Liver (tissue), 9 donors: ENCODE data around the gene ARNT2. TPM values are rescaled to one million over a fixed set of nuclear protein-coding genes. Genes with fewer than 3 reads are reported as not detected.

Source experiments
- DNase-seq: peaks from one replicate; pipeline ENCODE4 v3.0.0-alpha.2; 2017; ENCODE audit warnings: low spot score
- H3K27ac ChIP-seq, 2 donors: one replicate each; pipeline ENCODE4 v1.7.0; 2013; ENCODE audit warnings: inconsistent platforms in 2 of 2, low read length in 2 of 2, control low read depth in 1 of 2, low read depth in 1 of 2, mild to moderate bottlenecking in 1 of 2
- H3K27me3 ChIP-seq, 4 donors: one replicate each; pipeline versions ENCODE4 v1.6.1 to v1.7.0; 2013; ENCODE audit warnings: low read length in 3 of 4, inconsistent platforms in 1 of 4, mild to moderate bottlenecking in 1 of 4, moderate library complexity in 1 of 4; ENCODE audit not compliant: control insufficient read depth in 4 of 4, insufficient read depth in 4 of 4
- H3K36me3 ChIP-seq, 4 donors: one replicate each; pipeline versions ENCODE4 v1.6.1 to v1.7.0; 2013; ENCODE audit warnings: low read length in 3 of 4, mild to moderate bottlenecking in 3 of 4, low read depth in 1 of 4, moderate library complexity in 1 of 4; ENCODE audit not compliant: control insufficient read depth in 4 of 4, insufficient read depth in 3 of 4
- H3K4me1 ChIP-seq, 4 donors: one replicate each; pipeline versions ENCODE4 v1.6.1 to v1.7.0; 2013; ENCODE audit warnings: low read length in 3 of 4, mild to moderate bottlenecking in 3 of 4, moderate library complexity in 1 of 4; ENCODE audit not compliant: control insufficient read depth in 4 of 4, insufficient read depth in 4 of 4
- H3K4me3 ChIP-seq, 3 donors: one replicate each; pipeline versions ENCODE4 v1.6.1 to v1.7.0; 2013; ENCODE audit warnings: low read length in 3 of 3, control low read depth in 1 of 3, low read depth in 1 of 3, mild to moderate bottlenecking in 1 of 3
- H3K9ac ChIP-seq, 2 donors: one replicate each; pipeline ENCODE4 v1.7.0; 2013; ENCODE audit warnings: low read length in 2 of 2, mild to moderate bottlenecking in 2 of 2, moderate library complexity in 2 of 2, control low read depth in 1 of 2, low read depth in 1 of 2
- H3K9me3 ChIP-seq, 4 donors: one replicate each; pipeline versions ENCODE4 v1.6.1 to v1.7.0; 2013; ENCODE audit warnings: low read length in 3 of 4; ENCODE audit not compliant: control insufficient read depth in 4 of 4
- ATF3 ChIP-seq: IDR thresholded peaks from 2 replicates; pipeline ENCODE4 v1.6.1; 2016; ENCODE audit warnings: antibody characterized with exemption
- CTCF ChIP-seq: fragments of 150-350 bp; IDR thresholded peaks from 2 replicates; pipeline ENCODE4 v1.5.1; 2017; ENCODE audit warnings: improper control_type of control experiment, low read depth, low read length; ENCODE audit not compliant: missing input control
- EGR1 ChIP-seq, 2 donors: IDR thresholded peaks; 2 replicates each; pipeline ENCODE4 v1.6.1; 2016 to 2018; ENCODE audit warnings: antibody characterized with exemption in 2 of 2, low read depth in 2 of 2
- FOXA1 ChIP-seq: IDR thresholded peaks from 2 replicates; pipeline ENCODE4 v1.6.1; 2016; ENCODE audit warnings: antibody characterized with exemption
- FOXA2 ChIP-seq: IDR thresholded peaks from 2 replicates; pipeline ENCODE4 v1.6.1; 2016; ENCODE audit warnings: antibody characterized with exemption
- GABPA ChIP-seq, 2 donors: IDR thresholded peaks in 1 of 2; conservative IDR thresholded peaks in 1 of 2; 2 replicates each; pipeline ENCODE4 v1.6.1; 2016; ENCODE audit warnings: antibody characterized with exemption in 2 of 2, mild to moderate bottlenecking in 1 of 2, moderate library complexity in 1 of 2
- HNF4A ChIP-seq, 2 donors: conservative IDR thresholded peaks; 2 replicates each; pipeline ENCODE4 v1.6.1; 2016; ENCODE audit warnings: antibody characterized with exemption in 2 of 2, mild to moderate bottlenecking in 2 of 2
- HNF4G ChIP-seq: IDR thresholded peaks from 2 replicates; pipeline ENCODE4 v1.6.1; 2016; ENCODE audit warnings: antibody characterized with exemption
- JUND ChIP-seq, 2 donors: IDR thresholded peaks; 2 replicates each; pipeline ENCODE4 v1.6.1; 2016; ENCODE audit warnings: antibody characterized with exemption in 2 of 2
- MAX ChIP-seq: IDR thresholded peaks from 2 replicates; pipeline ENCODE4 v1.6.1; 2016; ENCODE audit warnings: antibody characterized with exemption
- NR2F2 ChIP-seq: IDR thresholded peaks from 2 replicates; pipeline ENCODE4 v1.6.1; 2016; ENCODE audit warnings: antibody characterized with exemption
- RAD21 ChIP-seq, 2 donors: IDR thresholded peaks; 2 replicates each; pipeline ENCODE4 v1.6.1; 2016; ENCODE audit warnings: antibody characterized with exemption in 2 of 2, mild to moderate bottlenecking in 2 of 2
- REST ChIP-seq: IDR thresholded peaks from 2 replicates; pipeline ENCODE4 v1.6.1; 2016; ENCODE audit warnings: antibody characterized with exemption, mild to moderate bottlenecking
- RXRA ChIP-seq, 2 donors: IDR thresholded peaks; 2 replicates each; pipeline ENCODE4 v1.6.1; 2017 to 2018; ENCODE audit warnings: antibody characterized with exemption in 2 of 2, mild to moderate bottlenecking in 1 of 2
- SP1 ChIP-seq: IDR thresholded peaks from 2 replicates; pipeline ENCODE4 v1.6.1; 2018; ENCODE audit warnings: antibody characterized with exemption, mild to moderate bottlenecking
- TAF1 ChIP-seq: conservative IDR thresholded peaks from 2 replicates; pipeline ENCODE4 v1.6.1; 2016; ENCODE audit warnings: antibody characterized with exemption, mild to moderate bottlenecking
- YY1 ChIP-seq: IDR thresholded peaks from 2 replicates; pipeline ENCODE4 v1.6.1; 2016; ENCODE audit warnings: antibody characterized with exemption, mild to moderate bottlenecking
- ZBTB33 ChIP-seq: IDR thresholded peaks from 2 replicates; pipeline ENCODE4 v1.6.1; 2016; ENCODE audit warnings: antibody characterized with exemption
- WGBS: extraction: QIAGEN DNeasy Blood & Tissue Kit; methylation state at CpG from one replicate; pipeline ENCODE4 v1.1.7; 2013; 5-methylcytosine and 5-hydroxymethylcytosine counted together
- polyA plus RNA-seq, 2 donors: library from polyadenylated mRNA; stranded (reverse) in 1 of 2; unstranded in 1 of 2; fragments of 200-250 nt in 1 of 2; fragments of >200 nt in 1 of 2; fragmentation: Nextera tagmentation in 1 of 2; extraction: Ambion mirVana in 1 of 2; gene quantifications; one replicate each; pipeline versions ENCODE4 v1.2.1 to v1.2.3, GENCODE V29; 2013 to 2015
- total RNA-seq, 2 donors: library from RNA; depleted of rRNA; stranded (reverse); fragments of >200 nt; gene quantifications; one replicate each; pipeline ENCODE4 v1.2.3, GENCODE V29; 2014
- donor health status: healthy.
- donor health status: healthy.
- donor health status: healthy.
- donor health status: healthy.
- donor health status: healthy.

Gene ARNT2
- total and polyA plus RNA-seq, 4 donors: 0.17 to 0.92 (median 0.54) TPM

- H3K9ac ChIP-seq: no peak overlapping the region
- no peaks in the 10 kb centered on the region for H3K9me3 ChIP-seq
- no peaks in the 10 kb centered on the region for H3K36me3 ChIP-seq
- no peak overlapping the region for H3K27ac ChIP-seq
- no peak overlapping the region for H3K4me3 ChIP-seq
- H3K27me3 ChIP-seq: no peaks in the 10 kb centered on the region
- WGBS: 87% methylated on average over 7 of the region's 7 CpGs
- no peaks in the 10 kb centered on the region for H3K4me1 ChIP-seq
- DNase-seq: no peak
- TF ChIP-seq GABPA (IDR thresholded peaks at IDR 0.05 in 1 of 2, conservative IDR thresholded peaks at IDR 0.05 in 1 of 2) (no peak), FOXA1 (no peak), MAX (no peak), YY1 (no peak), TAF1 (no peak), RAD21 (IDR thresholded peaks at IDR 0.05) (no peak), RXRA (IDR thresholded peaks at IDR 0.05) (no peak), EGR1 (IDR thresholded peaks at IDR 0.05; ENCODE audit: low read depth in 2 of 2) (no peak), CTCF (no peak), HNF4G (no peak), ATF3 (no peak), HNF4A (conservative IDR thresholded peaks at IDR 0.05) (no peak), REST (no peak), ZBTB33 (no peak), SP1 (no peak), JUND (IDR thresholded peaks at IDR 0.05) (no peak), NR2F2 (no peak), FOXA2 (no peak)
Measured at GRCh38 chr15:80630981-80631380, 226.8 kb downstream of the ARNT2 start.

- Histone ChIP-seq H3K9ac (no peak overlapping the region), H3K4me1 (no peaks in the 10 kb centered on the region), H3K9me3 (no peaks in the 10 kb centered on the region), H3K4me3 (no peak overlapping the region), H3K27ac (no peak overlapping the region), H3K36me3 (no peaks in the 10 kb centered on the region), H3K27me3 (no peaks in the 10 kb centered on the region)
- no peak for DNase-seq
- no peak for TF ChIP-seq FOXA1
- no peak for TF ChIP-seq SP1
- TF ChIP-seq JUND (IDR thresholded peaks at IDR 0.05): no peak
- no peak for TF ChIP-seq EGR1 (IDR thresholded peaks at IDR 0.05; ENCODE audit: low read depth in 2 of 2)
- TF ChIP-seq TAF1: no peak
- TF ChIP-seq CTCF: no peak
- no peak for TF ChIP-seq GABPA (IDR thresholded peaks at IDR 0.05 in 1 of 2, conservative IDR thresholded peaks at IDR 0.05 in 1 of 2)
- no peak for TF ChIP-seq RAD21 (IDR thresholded peaks at IDR 0.05)
- TF ChIP-seq HNF4A (conservative IDR thresholded peaks at IDR 0.05): no peak
- no peak for TF ChIP-seq NR2F2
- TF ChIP-seq RXRA (IDR thresholded peaks at IDR 0.05): no peak
- no peak for TF ChIP-seq MAX
- TF ChIP-seq YY1: no peak
- no peak for TF ChIP-seq ZBTB33
- TF ChIP-seq FOXA2: no peak
- TF ChIP-seq HNF4G: no peak
Measured at GRCh38 chr15:80633221-80633620, 229.0 kb downstream of the ARNT2 start.
